Inferior parietal cortex (tissue), 1 donor: ENCODE results near the gene RGSL1.
"Not testable (repeated sequence)": the region's sequence is repeated elsewhere in the genome, so short reads cannot be mapped to it uniquely, and the experiment has no call there.

Source experiments
- DNase-seq: peaks from one replicate; pipeline ENCODE4 v3.0.0-alpha.2; 2016; ENCODE audit errors: extremely low spot score

Gene RGSL1

DNA sequence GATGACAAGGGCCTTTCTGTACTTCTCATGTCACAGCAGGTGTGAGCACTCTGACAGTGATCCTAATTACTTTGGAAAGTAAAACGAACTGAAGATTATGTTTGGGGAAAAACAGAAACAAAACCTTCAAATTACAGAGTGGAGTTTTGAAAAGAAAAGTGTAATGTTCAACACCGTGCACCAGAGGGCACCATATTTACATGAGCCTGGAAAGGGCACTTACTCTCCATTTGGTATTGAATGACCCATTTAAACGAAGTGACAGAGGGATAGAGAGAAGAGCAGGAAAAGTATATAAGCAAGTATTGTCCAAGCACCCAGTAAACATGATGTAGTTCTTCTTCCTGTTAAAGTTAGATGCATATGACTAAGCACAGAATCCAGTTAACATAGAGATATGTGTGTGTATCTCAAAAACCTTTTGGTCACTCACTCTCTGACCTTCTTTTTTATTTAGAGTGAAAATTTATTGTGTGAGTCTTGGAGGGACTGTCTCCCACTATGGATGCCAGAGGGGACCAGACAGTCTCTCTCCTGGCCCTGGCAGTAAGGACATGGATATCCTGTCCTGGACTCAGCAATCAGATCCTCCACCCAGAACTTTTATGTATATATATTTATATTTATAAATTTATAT, 3.8 kb upstream of the RGSL1 start:
- DNase-seq, result peak; percentile 44

DNA sequence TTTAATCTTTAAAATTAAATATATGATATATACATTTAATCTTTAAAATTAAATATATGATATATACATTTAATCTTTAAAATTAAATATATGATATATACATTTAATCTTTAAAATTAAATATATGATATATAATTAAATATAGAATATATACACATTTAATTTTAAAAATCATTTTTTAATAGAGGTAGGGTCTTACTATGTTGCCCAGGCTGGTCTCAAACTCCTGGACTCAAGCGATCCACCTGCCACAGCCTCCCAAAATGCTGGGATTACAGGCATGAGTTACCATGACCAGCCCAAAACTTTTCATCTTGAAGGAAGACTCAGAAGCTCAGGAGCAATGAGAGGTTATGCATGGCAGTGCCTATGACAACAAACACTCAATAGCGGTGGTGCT, 2.8 kb upstream of the RGSL1 start:
- DNase-seq, result not testable (repeated sequence)

DNA sequence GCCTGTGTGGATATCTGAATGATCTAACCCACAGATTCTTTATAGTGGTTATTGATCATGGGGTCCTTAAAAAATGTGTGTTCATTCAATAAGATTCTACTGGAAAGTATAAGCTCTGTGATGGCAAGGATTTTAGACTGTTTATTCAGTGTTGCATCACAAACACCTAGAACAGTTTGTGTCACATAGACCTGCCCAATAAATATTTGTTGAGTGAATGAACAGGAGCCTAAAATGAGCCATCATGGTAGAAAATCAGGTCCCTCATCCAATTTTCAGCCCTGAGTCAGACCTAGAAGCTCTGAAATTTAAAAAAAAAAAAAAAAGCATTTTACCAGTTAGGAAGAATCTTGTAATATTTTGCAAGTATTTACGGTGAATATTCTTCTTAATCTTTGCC, 2.3 kb upstream of the RGSL1 start:
- no peak for DNase-seq

DNA sequence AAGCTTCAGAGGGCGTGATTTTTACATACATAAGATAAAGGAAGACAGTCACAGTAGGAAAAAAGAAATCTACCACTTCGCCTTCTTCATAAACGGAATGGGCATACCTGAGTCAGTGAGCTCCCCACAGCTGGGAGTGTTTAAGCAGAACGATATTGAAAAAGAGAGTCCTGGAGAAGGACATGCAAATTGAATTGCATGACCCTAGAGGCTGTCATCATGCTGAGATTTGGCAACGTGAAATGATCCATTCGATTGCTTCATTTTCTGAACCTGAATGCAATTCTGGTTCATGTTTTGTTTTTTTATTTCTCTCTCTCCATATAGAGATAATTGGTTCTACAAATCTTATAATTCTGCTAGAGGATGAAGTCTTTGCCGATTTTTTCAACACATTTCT, 3.7 kb downstream of the RGSL1 start:
- no peak for DNase-seq

DNA sequence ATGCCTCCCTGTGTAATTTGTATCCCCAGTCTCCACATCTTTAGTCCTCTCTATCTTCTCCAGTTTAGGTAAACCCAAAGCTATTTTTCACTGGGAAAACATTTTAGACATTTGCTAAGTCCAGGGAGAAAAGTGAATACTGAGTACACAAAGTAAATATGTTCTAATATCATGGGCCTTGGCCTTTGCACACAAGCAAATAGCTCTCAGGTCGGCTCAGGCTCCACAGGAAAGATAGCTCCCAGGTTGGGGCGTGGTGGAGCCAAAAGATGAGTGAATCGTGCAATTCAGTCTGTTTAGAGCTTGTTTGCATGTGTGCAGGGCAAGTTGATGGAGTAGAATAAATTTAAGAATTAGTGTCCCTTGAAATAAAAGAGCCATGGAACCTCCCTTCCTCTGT, 7.9 kb downstream of the RGSL1 start:
- DNase-seq, result no peak

DNA sequence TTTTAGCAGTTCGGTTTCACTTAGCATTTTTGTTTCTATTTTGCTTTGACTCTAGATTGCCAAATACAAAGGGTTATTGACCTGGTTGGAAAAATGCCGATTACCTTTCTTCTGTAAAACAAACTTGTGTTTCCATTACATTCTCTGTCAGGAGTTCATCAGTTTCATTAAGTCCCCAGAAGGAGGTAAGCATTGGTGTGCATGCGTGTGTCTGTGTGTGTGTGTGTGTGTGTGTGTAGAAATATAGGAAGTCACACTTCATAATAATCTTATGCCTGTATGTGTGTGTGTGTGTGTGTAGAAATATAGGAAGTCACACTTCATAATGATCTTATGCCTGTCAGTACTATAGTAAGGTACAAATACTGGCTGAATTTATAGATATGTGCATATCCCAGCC, 10.0 kb downstream of the RGSL1 start:
- DNase-seq, result no peak

DNA sequence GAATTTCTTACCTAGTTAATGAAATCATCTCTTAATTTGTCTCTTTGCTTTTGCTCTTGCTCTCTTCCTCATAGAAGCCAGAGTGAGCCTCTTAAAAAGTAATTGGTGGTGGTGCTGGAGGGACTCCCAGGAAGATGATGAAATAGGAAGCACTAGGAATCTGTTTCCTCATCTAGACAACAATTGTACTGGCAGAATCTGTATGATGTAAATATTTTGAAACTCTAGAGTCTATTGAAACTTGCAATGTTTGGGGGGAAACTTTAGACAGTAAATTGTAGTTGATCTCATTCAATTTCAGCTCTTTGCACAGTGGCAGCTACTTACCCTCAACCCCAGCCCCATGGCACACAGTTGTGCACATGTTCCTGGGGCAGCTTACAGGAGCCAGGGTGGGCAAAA, 10.6 kb downstream of the RGSL1 start:
- DNase-seq, result no peak

DNA sequence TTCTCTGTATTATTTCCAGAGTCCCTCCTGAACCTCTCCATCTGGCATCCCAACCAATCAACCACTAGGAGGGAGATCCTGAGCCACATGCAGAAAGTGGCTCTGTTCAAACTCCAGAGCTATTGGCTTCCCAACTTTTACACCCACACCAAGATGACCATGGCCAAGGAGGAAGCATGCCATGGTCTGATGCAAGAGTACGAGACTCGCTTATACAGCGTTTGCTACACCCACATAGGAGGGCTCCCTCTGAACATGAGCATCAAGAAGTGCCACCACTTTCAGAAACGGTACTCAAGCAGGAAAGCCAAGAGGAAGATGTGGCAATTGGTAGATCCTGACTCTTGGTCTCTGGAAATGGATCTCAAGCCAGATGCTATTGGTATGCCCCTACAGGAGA, 23.6 kb downstream of the RGSL1 start:
- no peak for DNase-seq

DNA sequence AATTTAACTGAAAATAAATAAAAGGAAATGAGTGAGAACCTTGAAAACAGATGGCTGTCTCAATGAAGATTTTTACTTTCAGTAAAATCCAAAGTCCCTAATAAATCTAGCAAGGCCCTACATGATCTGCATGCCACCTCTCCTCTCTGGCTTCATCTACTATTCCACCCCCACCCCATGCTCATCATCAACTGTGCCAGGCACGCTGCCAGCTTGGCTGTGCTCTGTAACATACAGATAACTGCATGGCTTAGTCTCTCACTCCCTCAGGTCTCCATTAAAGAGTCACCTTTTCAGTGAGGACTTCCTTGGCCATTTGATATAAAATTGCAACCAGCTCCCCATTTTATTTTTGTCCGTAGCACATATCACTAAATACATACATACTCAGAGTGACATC, 26.7 kb downstream of the RGSL1 start:
- no peak for DNase-seq

DNA sequence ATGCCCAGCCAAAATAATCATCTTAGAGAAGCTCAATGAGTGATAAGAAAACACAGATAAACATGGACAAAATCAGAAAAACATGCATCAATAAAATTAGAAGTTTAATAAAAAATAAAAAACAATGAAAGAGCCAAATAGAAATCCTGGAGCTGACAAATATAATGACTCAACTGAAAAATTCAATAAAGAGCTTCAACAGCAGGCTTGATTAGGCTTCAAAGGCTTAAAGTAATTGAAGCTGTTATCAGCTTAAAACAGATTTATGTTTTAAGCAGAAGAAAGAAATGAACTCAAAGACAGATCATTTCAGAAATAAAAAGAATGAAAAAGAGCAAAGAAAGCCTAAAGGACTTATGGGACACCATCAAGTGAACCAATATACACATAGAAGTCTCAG, 28.3 kb downstream of the RGSL1 start:
- DNase-seq, result no peak

DNA sequence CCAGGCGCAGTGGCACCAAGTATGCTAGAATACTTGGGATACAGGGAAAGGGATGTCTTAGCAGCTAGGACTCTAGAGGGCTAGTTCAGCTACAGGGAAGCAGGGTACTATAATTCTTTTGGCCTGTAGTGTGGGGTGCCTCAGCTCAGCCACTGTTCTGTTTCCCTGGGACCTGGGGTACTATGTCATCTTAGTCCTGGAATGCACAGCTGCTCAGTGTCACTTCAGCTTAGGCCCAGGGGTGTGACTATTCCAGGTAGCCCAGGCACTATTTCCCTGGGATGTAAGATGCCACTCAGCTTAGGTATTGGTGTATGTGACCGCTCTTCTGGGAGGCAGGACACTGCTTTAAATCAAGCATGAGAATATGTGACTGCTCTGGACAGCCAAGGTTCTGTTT, 34.1 kb downstream of the RGSL1 start:
- no peak for DNase-seq

DNA sequence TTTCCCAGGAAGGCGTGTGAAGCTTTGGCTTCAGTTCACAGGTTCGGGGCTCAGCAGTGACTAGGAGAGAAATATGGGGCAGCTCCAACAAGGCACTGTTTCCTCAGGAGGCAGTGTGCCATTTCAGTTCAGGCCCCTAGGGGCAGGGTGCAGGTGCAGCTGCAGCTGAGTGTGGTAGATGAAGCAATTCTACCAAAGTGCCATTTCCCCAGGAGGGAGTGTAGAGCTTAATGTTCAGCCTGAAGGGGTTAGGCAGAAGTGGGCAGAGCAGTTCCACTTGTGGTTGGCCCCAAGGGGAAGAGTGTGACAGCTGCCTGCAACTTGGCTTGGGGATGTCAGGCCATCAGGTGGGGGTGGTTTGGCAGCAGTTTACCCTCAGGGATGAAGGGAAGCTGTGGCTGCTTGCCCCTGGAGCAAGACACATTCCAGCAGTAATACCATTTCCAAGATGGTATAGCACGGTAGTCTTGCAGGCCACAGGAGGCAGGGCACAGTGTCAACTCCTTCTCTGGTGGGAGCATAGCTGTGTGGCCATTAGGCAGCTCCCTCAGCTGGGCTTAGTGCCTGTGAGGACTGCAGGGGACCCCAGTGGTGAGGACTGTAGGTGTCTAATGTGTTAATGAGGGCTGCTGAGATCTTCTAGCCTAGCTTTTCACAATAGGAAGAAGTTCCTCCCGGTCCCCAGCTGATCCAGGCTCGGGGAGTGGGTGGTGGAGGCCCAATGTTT, 34.7 kb downstream of the RGSL1 start:
- no peak for DNase-seq

DNA sequence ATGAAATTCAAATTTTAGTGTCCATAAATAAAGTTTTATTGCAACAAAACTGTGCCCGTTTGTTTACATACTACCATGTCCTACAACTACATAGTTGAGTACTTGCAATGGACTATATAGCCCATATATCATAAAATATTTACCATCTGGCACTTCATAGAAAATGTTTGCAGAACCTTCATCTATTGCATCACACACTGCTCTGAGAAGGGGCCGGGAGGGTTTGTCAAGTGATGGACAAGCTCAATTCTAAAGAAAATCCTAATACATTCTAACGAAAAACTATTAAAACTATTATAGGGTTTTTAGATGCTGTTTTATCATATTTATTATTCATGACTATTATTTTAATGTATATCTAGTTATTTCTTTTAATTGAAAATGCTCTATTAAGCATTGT, 35.9 kb downstream of the RGSL1 start:
- no peak for DNase-seq

DNA sequence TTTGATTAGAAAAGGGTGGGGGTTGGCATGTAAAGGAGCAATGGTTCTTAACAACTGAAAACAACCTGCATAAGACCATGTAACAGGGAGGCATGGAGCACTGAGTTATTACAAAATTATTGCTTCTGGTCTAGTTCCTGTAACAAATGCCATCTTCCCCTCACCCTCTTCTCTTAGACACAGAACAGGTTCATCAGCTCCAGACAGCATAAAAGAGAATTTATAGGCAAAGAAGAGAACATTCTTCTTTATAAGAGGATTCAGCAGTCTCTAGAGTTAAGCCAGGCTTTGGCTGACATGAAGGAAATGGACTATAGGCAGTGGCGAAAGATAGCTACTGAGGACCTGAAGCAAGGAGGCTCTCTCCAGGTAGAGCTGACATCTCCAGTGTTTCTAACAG, 38.9 kb downstream of the RGSL1 start:
- DNase-seq, result no peak

DNA sequence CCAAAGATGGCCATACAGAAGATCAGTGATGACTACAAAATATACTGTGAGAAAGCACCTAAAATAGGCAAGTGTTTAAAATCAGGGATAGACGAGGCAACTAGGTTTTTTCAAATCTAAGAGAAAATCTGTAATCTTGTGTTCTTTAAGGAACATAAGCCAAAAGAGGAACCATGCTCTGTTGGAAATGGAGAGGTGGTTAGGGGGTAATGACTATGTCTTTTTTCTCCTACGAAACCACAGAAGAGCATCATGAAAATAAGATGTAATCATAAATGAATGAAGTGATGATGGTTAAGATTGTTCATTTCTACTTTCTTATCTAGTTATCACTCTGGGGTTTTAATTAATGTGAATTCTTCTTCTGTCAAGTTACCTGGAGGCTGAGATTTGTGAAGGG, 43.1 kb downstream of the RGSL1 start:
- DNase-seq, result no peak

DNA sequence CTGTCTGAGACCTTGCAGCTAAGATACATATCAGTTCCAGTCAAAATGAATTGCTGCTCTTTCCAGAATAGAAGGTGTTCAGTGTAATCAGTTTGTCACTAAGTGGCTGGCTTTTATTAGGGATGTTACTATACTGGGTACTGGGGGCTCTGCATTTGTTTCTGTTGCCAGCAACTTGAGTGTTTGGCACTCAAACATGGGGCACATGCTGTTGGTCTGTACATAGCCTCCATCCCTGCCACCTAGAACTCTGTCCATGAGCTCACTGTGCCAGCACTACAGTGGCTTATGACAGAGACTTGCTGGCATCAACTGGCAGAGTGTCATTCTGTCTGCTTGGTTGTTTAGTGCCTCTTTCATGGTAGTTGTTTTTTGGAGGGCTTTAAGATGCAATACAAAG, 45.1 kb downstream of the RGSL1 start:
- no peak for DNase-seq

DNA sequence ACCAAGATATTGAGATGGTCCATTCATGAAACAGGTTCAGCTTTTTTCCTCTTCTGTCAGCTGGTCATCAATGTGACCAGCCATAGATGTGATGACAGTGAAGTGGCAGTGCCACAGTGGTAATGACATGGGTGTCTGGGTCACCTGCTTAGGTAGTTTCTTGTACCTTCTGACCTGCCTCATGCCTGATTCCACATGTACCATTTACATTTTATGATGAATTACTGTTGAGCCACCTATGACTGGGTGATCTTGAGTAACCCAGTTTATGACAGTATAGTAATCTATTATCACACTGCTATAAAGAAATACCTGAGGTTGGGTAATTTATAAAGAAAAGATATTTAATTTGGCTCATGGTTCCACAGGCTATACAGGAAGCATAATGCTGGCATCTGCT, 45.7 kb downstream of the RGSL1 start:
- no peak for DNase-seq

DNA sequence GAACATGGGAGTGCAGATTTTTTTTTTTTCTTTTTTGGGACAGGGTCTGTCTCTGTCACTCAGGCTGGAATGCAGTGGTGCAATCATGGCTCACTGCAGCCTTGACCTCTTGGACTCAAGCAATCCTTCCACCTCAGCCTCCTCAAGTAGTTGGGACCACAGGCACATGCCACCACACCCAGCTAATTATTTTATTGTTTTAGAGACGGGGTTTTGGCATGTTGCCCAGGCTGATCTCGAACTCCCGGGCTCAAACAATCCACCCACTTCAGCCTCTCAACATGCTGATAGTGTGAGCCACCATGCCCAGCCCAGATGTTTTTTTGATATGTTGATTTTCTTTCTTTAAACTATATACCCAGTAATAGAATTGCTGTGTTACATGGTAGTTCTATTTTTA, 57.7 kb downstream of the RGSL1 start:
- no peak for DNase-seq

DNA sequence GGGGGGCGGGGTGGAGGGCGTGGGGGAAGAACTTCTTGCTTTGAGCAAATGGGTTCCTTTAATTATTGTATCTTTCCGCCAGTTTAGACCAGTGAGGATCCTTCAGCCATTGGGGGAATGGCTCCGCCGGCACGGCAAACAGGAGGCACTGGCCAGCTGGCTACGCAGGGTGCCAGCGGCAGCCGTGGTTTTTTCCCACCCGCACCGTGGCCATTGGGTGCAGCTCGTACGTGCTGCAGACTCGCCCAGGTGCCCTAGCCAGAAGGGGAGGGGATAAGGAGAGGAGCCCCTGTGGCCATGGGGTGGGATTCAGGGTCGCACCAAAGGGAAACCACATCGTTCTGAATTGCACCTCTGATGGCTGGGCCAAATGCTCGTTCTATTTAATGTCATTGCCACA, 65.6 kb downstream of the RGSL1 start:
- DNase-seq, result no peak

DNA sequence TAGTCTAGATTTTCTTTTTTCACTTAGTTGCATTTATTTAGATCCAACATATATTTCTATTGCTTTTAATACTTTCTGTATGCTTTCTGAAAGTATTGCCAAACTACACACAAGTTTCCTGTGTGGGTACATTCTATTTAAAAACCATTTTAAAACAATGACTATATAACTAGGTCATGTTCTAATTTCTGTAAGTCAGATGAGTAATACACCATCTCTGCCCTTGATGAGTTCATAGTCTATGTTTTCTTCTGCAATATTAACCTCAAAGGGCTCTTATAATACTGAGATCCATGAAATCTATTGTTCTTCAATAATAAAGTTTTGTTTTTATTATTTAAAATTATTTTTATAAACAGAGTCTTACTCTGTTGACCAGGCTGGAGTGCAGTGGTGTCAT, 70.8 kb downstream of the RGSL1 start:
- no peak for DNase-seq

DNA sequence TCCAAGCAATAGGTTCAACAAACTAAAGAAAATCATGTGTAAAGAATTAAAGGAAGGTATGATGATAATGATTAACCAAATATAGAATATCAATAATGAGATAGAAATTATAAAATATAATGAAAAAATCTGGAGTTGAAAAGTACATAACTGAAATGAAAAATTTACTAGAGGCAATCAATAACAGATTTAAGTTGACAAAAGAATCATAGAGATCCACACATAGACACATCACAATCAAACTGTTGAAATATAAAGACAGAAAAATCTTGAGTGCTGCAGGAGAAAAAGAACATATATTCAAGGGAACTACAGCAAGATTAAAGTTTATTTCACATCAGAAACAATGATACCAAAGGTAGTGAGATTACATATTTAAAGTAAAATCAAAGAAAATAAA, 75.4 kb downstream of the RGSL1 start:
- DNase-seq, result no peak

DNA sequence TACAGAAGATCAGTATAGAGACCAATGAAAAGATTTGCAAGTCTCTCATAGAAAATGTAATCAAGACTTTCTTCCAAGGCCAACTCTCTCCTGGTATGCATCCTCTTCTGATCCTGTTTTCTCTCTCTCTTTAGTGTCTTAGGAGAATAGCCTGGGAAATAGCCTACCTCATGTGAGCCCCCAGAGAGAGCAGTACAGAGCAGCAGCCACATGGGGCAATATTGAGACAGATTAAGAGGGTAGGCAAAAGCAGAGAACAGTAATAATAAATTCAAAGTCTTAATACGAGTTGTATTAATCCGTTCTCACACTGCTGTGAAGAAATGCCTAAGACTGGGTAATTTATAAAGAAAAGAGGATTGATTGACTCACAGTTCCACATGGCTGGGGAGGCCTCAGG, 77.7 kb downstream of the RGSL1 start:
- DNase-seq, result no peak

DNA sequence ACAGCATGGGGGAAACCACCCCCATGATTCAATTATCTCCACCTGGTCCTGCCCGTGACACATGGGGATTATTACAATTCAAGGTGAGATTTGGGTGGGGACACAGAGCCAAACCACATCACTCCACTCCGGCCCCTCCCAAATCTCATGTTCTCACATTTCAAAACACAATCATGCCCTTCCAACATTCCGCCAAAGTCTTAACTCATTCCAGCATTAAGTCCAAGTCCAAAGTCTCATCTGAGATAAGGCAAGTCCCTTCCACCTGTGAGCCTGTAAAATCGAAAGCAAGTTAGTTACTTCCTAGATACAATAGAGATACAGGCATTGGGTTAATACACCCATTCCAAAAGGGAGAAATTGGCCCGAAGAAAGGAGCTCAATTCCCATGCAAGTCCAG, 78.3 kb downstream of the RGSL1 start:
- not testable (repeated sequence) for DNase-seq

DNA sequence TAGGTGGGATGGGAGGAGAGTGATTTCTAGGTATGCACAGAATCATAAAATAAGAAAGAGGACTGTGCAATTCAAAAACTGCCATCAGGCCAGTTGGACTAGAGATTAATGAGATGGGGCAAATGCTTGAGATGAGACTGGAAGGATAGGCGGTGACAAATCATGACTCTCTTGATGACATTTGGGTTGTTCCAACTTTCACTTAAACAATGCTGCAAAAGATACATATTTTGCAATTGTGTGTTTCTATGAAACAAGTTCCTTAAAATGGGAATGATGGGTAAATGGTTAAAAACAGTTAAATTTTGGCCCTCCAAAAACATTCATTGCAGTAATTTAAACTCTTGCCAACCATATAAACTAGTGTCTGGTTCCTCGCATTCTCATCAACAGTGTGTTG, 84.0 kb downstream of the RGSL1 start:
- no peak for DNase-seq
